Cortex of kidney (tissue), 1 donor: ENCODE data around the gene C19orf25.

Experiments
- DNase-seq: peaks from one replicate; lab custom pipeline; 2025; lab: John Stamatoyannopoulos, UW

The C19orf25 gene

GRCh38 chr19:1466461-1467214, 12.4 kb downstream of the C19orf25 start:
- no peak for DNase-seq

DNA sequence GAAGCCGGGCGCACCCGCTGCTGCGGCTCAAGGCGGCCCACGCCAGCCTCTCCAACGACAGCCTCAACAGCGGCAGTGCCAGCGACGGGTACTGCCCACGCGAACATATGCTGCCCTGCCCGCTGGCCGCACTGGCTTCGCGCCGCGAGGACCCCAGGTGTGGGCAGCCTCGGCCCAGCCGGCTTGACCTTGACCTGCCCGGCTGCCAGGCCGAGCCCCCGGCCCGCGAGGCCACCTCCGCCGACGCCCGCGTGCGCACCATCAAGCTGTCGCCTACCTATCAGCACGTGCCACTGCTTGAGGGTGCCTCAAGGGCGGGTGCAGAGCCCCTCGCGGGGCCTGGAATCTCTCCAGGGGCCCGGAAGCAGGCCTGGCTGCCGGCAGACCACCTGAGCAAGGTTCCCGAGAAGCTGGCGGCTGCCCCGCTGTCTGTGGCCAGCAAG, 13.0 kb downstream of the C19orf25 start:
- DNase-seq = no peak

- DNase-seq = no peak
Measured at GRCh38 chr19:1465191-1466016, 13.6 kb downstream of the C19orf25 start.

- no peak for DNase-seq
Measured at GRCh38 chr19:1461862-1462261, 17.2 kb downstream of the C19orf25 start.

DNA sequence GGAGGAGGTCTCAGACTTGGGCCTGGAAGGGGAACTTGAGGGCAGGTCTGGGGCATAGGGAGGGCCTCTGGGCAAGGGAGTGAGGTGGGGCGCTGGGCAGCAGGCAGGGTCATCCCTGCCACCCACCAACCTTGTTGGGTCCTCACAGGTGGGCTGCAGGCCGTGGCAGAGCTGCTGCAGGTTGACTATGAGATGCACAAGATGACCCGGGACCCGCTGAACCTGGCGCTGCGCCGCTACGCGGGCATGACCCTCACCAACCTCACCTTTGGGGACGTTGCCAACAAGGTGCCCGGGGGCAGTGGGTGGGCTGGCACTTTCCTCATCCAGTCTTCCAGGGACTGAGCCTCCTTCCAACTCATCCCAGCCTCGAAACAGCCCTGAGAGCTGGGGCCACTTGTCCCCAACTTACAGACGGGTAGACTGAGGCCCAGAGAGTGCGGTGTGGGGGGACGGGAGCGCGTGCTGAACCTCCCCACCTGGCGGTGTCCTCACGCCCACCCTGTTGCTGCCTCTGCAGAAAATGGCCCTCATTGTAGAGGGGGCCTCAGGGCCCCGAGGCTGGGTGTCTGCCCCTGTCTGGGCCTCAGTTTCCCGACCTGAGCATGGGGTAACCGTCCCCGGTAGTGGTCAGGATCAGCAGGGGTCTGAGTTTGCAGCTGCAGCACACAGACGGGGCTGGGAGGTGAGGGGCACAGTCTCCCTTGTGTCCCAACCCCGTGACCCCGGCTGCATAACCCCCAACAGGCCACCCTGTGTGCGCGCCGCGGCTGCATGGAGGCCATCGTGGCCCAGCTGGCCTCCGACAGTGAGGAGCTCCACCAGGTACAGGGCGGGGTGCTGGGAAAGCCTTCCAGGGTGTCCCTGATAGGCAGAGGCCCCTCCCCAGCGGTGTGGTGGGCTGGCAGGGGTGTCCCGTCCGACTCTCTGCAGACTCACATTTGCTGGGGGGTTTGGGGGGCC, 18.7 kb downstream of the C19orf25 start:
- no peak for DNase-seq

GRCh38 chr19:1459479-1459878, 19.5 kb downstream of the C19orf25 start:
- DNase-seq = no peak

DNA sequence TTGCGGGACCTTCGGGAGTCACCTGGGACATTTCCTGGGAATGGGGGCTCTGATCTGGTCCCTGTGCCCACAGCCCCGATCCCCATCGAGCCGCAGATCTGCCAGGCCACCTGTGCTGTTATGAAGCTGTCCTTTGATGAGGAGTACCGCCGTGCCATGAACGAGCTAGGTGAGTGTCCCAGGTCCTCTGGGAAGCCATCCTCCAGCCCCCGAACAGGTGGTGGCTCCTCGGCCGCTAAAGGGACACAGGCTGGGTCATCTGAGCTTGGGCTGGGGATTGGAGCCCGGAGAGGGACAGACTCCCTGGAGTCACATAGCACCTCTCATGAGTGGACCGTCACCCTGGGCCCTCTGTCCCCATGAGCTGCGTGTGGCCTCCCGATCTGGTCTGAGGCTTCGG, 21.1 kb downstream of the C19orf25 start:
- no peak for DNase-seq

DNA sequence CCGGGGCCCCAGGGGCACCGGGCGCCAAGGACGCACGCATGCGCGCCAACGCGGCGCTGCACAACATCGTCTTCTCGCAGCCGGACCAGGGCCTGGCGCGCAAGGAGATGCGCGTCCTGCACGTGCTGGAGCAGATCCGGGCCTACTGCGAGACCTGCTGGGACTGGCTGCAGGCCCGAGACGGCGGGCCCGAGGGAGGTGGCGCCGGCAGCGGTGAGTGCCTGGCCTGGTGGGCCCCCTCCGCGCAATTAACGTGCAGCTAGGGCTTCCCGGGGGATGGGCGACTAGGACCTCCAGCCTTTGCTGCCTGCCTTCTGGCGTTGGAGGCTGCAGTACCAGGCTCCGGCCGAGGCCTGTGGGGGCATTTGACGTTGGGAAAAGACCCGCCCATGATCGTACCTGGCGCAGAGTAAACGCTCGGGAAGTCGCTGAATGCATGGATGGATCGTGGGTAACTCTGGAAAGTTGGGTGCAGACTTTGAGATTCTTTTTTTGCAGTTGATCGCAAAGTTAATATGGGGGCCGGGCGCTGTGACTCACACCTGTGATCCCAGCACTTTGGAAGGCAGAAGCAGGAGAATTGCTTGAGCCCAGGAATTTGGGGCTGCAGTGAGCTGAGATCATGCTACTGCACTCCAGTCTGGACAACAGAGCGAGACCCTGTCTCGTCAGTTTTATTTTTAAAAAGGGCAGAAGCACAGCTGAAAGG, 21.8 kb downstream of the C19orf25 start:
- no peak for DNase-seq

- no peak for DNase-seq
Measured at GRCh38 chr19:1456121-1456900, 22.7 kb downstream of the C19orf25 start.

DNA sequence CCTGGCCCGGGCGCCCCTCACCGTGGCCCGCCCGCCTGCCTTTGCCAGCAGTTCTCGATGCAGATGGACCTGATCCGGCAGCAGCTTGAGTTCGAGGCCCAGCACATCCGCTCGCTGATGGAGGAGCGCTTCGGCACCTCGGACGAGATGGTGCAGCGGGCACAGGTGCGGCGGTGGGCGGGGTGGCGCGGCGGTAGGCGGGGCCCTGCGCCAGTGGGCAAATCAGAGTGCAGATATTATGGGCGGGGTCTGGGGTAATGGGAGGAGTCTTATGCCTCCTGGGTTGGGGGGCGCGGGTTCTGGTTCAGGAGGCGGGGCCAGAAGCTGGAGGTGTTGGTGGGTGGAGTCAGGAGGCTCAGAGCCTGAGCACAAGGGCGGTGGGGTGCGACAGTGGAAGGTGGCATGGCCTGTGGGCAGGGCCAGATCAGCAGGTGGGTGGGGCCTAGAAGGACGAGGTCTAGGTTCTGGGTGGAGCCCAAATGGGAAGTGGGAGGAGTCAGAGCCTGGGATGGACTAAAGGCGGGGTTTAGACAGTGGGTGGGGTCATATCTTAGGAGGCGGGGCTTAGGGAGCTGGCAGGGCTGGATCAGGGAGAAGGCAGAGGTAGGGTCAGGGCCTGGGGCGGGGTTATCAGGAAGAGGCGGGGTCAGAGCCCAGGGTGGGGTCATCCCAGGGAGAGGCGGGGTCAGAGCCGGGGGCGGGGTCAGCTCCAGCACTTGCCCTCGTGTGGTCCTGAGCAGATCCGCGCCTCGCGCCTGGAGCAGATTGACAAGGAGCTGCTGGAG, 23.5 kb downstream of the C19orf25 start:
- DNase-seq = no peak

GRCh38 chr19:1455002-1455335, 24.0 kb downstream of the C19orf25 start:
- DNase-seq = no peak

DNA sequence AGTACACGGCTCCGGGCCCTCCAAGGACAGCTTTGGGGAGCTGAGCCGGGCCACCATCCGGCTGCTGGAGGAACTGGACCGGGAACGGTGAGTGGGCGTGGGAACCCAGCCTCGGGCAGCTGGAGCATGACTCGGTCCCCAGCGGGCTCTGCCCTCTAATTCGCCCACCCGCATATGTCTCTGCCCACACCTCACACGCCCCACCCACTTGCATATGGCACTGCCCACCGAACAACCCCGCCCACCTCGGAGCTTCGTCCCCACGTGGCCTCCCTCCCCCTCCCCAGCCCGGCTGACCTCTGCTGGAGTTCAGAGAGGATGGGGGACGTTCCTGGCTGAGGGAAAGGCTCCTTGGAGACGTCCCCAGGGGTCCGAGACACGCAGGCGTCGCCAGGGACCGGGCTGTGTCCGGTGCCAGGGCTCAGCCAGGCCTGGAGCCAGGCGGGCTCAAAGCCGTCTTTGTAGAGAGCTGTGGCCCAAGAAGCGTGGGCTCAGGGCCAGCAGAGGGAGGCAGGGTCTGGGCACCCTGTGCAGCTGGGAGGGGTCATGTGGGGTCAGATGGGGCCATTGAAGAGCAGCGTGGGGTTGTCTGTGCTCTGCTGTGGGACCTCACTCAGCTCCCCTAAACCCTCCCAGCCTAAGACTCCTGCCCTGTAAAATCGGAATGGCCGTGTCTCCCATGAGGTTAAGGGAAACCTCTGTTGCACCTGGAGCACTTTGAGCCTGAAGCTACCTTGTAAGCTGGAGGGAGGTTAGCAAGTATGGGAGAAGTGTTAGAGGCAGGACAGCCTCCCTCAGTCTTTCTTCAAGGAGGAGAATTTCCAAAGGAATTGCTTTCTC, 25.3 kb downstream of the C19orf25 start:
- DNase-seq = no peak

DNA sequence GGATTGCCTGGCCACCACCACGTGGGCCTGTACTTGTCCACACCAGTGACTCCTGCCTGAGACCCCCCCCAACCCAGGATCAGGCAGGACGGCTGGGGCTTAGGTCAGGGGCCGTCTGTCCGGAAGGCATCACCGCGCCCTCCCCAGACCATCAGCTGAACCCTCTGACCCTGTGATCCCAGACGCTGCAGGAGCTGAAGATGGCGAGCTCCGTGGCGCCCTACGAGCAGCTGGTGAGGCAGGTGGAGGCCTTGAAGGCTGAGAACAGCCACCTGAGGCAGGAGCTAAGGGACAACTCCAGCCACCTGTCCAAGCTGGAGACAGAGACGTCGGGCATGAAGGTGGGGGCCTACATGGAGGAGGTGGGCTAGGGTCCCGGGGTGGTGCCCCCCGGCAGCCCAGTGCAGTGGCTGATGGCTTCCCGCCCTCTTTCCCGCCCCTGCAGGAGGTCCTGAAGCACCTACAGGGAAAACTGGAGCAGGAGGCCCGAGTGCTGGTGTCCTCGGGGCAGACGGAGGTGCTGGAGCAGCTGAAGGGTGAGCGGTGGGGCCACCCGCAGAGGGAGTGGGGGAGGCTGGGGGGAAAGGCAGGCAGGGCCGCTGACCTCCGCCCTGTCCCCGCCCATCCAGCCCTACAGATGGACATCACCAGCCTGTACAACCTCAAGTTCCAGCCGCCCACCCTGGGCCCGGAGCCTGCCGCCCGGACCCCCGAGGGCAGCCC, 26.1 kb downstream of the C19orf25 start:
- no peak for DNase-seq

GRCh38 chr19:1451916-1452801, 26.9 kb downstream of the C19orf25 start:
- no peak for DNase-seq

- DNase-seq = no peak
Measured at GRCh38 chr19:1450735-1451731, 28.0 kb downstream of the C19orf25 start.
